H1 (cell line): Measurements from ENCODE around the gene APOC1. TPM values are rescaled to one million over a fixed set of nuclear protein-coding genes. Genes with fewer than 3 reads are reported as not detected.

Experiments
- CTCF ChIA-PET: fragments of 300-600 bp; sonication (Branson Sonifier 250); formaldehyde crosslinking; loops from one replicate; lab custom pipeline; 2021; ENCODE audit not compliant: partially characterized antibody; lab: Charles Lee
- POLR2A ChIA-PET: fragments of 300-600 bp; sonication (Branson Sonifier 250); formaldehyde crosslinking; loops from one replicate; lab custom pipeline; 2021; ENCODE audit warnings: inconsistent platforms; ENCODE audit not compliant: partially characterized antibody; lab: Charles Lee
- DNase-seq, 2 experiments: peaks; one replicate each; pipeline versions ENCODE4 v3.0.0 to v3.0.0-alpha.2; 2010 to 2022; ENCODE audit warnings: low spot score in 2 of 2, low read depth in 1 of 2, mixed read lengths in 1 of 2
- FAIRE-seq: peaks from 2 replicates; lab custom pipeline; 2011; peaks lifted over from hg19 to GRCh38; lab: Jason Lieb, UNC
- H2AFZ ChIP-seq: 2 replicates; pipeline ENCODE4 v1.8.1; 2012; ENCODE audit warnings: low read length, inconsistent platforms
- H2AK5ac ChIP-seq: 2 replicates; pipeline ENCODE4 v1.6.1; 2013; ENCODE audit warnings: low read depth, low read length
- H2BK120ac ChIP-seq: replicated peaks from 2 replicates; pipeline ENCODE3; 2013; ENCODE audit warnings: low read depth, low read length, inconsistent platforms
- H2BK12ac ChIP-seq: 2 replicates; pipeline ENCODE4 v1.6.1; 2013; ENCODE audit warnings: low read depth, low read length
- H2BK15ac ChIP-seq: 2 replicates; pipeline ENCODE4 v1.6.1; 2013; ENCODE audit warnings: low read length
- H2BK20ac ChIP-seq: 2 replicates; pipeline ENCODE4 v1.6.1; 2013; ENCODE audit warnings: low read length
- H2BK5ac ChIP-seq: 2 replicates; pipeline ENCODE4 v1.6.1; 2013; ENCODE audit warnings: low read depth, low read length
- H3K14ac ChIP-seq: 2 replicates; pipeline ENCODE4 v1.6.1; 2013; ENCODE audit warnings: inconsistent platforms; ENCODE audit not compliant: insufficient read length
- H3K18ac ChIP-seq: 2 replicates; pipeline ENCODE4 v1.6.1; 2013; ENCODE audit warnings: low read length; ENCODE audit errors: extremely low read depth
- H3K23ac ChIP-seq: 2 replicates; pipeline ENCODE4 v1.6.1; 2013; ENCODE audit warnings: inconsistent platforms; ENCODE audit not compliant: insufficient read length
- H3K23me2 ChIP-seq: 2 replicates; pipeline ENCODE4 v1.6.1; 2013; ENCODE audit warnings: low read depth, low read length
- H3K27ac ChIP-seq: 2 replicates; pipeline ENCODE4 v1.6.1; 2011; ENCODE audit warnings: low read depth, low read length, inconsistent platforms
- H3K27me3 ChIP-seq, 4 experiments: replicated peaks in 1 of 4; 1 replicate in 1 of 4; 2 replicates in 3 of 4; pipeline versions ENCODE4 v1.6.1 to v1.8.1; 2011 to 2013; ENCODE audit warnings: low read length in 3 of 4, mild to moderate bottlenecking in 3 of 4, inconsistent platforms in 2 of 4, mixed read lengths in 2 of 4, moderate library complexity in 1 of 4; ENCODE audit not compliant: control insufficient read depth in 3 of 4, insufficient read depth in 3 of 4; ENCODE audit errors: extremely low read depth in 1 of 4
- H3K36me3 ChIP-seq, 4 experiments: 2 replicates each; pipeline versions ENCODE4 v1.6.1 to v1.8.1; 2011 to 2013; ENCODE audit warnings: mild to moderate bottlenecking in 4 of 4, low read length in 3 of 4, moderate library complexity in 2 of 4, control low read depth in 1 of 4, inconsistent platforms in 1 of 4; ENCODE audit not compliant: insufficient read depth in 4 of 4, control insufficient read depth in 2 of 4
- H3K4ac ChIP-seq: replicated peaks from 2 replicates; pipeline ENCODE3; 2013; ENCODE audit warnings: low read length, low read depth, mixed read lengths, inconsistent platforms; ENCODE audit not compliant: insufficient read length
- H3K4me1 ChIP-seq, 4 experiments: replicated peaks in 1 of 4; 1 replicate in 1 of 4; 2 replicates in 3 of 4; pipeline versions ENCODE4 v1.6.1 to v1.8.1; 2011 to 2013; ENCODE audit warnings: low read length in 3 of 4, inconsistent platforms in 2 of 4, mixed read lengths in 1 of 4; ENCODE audit not compliant: insufficient read depth in 4 of 4, control insufficient read depth in 3 of 4
- H3K4me2 ChIP-seq, 2 experiments: 2 replicates each; pipeline versions ENCODE4 v1.6.1 to v1.8.1; 2011 to 2013; ENCODE audit warnings: low read depth in 2 of 2, low read length in 2 of 2, control low read depth in 1 of 2, inconsistent platforms in 1 of 2, mild to moderate bottlenecking in 1 of 2; ENCODE audit not compliant: insufficient read depth in 1 of 2
- H3K4me3 ChIP-seq, 4 experiments: fragments of 200-600, 300-600 bp in 1 of 4; sonication (generic), shearing (Covaris generic), sonication (Bioruptor Twin) in 1 of 4; 2 replicates each; pipeline versions ENCODE4 v1.5.1 to v1.8.1; 2011 to 2016; ENCODE audit warnings: low read length in 4 of 4, low read depth in 3 of 4, control low read depth in 2 of 4, inconsistent platforms in 2 of 4, mild to moderate bottlenecking in 2 of 4, mixed read lengths in 1 of 4, moderate library complexity in 1 of 4; ENCODE audit not compliant: insufficient read depth in 2 of 4; ENCODE audit errors: extremely low read depth in 1 of 4
- H3K56ac ChIP-seq: replicated peaks from 2 replicates; pipeline ENCODE3; 2013; ENCODE audit warnings: low read depth, mild to moderate bottlenecking, mixed read lengths, low read length, inconsistent platforms; ENCODE audit not compliant: insufficient read length
- H3K79me1 ChIP-seq: 2 replicates; pipeline ENCODE4 v1.6.1; 2013; ENCODE audit warnings: low read depth, low read length, control low read depth
- H3K79me2 ChIP-seq, 2 experiments: 2 replicates each; pipeline versions ENCODE4 v1.6.1 to v1.8.1; 2012 to 2013; ENCODE audit warnings: low read length in 2 of 2, mild to moderate bottlenecking in 2 of 2, inconsistent platforms in 1 of 2; ENCODE audit not compliant: insufficient read depth in 2 of 2, control insufficient read depth in 1 of 2
- H3K9ac ChIP-seq, 4 experiments: replicated peaks in 1 of 4; 1 replicate in 1 of 4; 2 replicates in 3 of 4; pipeline versions ENCODE4 v1.6.1 to v1.8.1; 2011 to 2013; ENCODE audit warnings: low read depth in 3 of 4, low read length in 3 of 4, control low read depth in 2 of 4, mild to moderate bottlenecking in 2 of 4, moderate library complexity in 2 of 4, inconsistent platforms in 1 of 4; ENCODE audit errors: extremely low read depth in 1 of 4
- H3K9me3 ChIP-seq, 2 experiments: 2 replicates each; pipeline versions ENCODE4 v1.6.1 to v1.8.1; 2012 to 2013; ENCODE audit warnings: mild to moderate bottlenecking in 2 of 2, moderate library complexity in 2 of 2, control low read depth in 1 of 2, inconsistent platforms in 1 of 2, low read depth in 1 of 2, low read length in 1 of 2, mixed read lengths in 1 of 2; ENCODE audit not compliant: insufficient read depth in 2 of 2
- H4K20me1 ChIP-seq, 2 experiments: replicated peaks in 1 of 2; 2 replicates each; pipeline versions ENCODE3 to v1.8.1; 2011 to 2013; ENCODE audit warnings: inconsistent platforms in 2 of 2, low read length in 2 of 2, mild to moderate bottlenecking in 1 of 2; ENCODE audit not compliant: insufficient read depth in 2 of 2, control insufficient read depth in 1 of 2
- H4K5ac ChIP-seq: 2 replicates; pipeline ENCODE4 v1.6.1; 2013; ENCODE audit warnings: low read length, low read depth, mixed read lengths, inconsistent platforms; ENCODE audit not compliant: insufficient read length
- H4K8ac ChIP-seq: 2 replicates; pipeline ENCODE4 v1.8.0; 2013; ENCODE audit warnings: mild to moderate bottlenecking, moderate library complexity, low read length, inconsistent platforms; ENCODE audit not compliant: insufficient read depth; ENCODE audit errors: extremely low read depth
- H4K91ac ChIP-seq: replicated peaks from 2 replicates; pipeline ENCODE3; 2013; ENCODE audit warnings: low read length, mixed read lengths, inconsistent platforms; ENCODE audit not compliant: insufficient read length
- POLR2AphosphoS5 ChIP-seq: IDR thresholded peaks from 2 replicates; pipeline ENCODE4 v1.6.1; 2011; ENCODE audit warnings: low read depth, low read length
- RNF2 ChIP-seq: fragments of 200-900, 300-1000 bp; sonication (generic); IDR thresholded peaks from 2 replicates; pipeline ENCODE4 v1.7.1; 2016; ENCODE audit warnings: borderline replicate concordance, low read depth, mild to moderate bottlenecking, antibody characterized with exemption, low read length; ENCODE audit not compliant: poor library complexity, severe bottlenecking; ENCODE audit errors: missing control alignments
- WGBS, 2 experiments: shearing (Covaris generic) in 1 of 2; methylation state at CpG; one replicate each; pipeline versions ENCODE4 v1.1.6 to v1.1.7; 2013 to 2015; ENCODE audit warnings: low lambda C conversion rate in 2 of 2, mixed read lengths in 2 of 2, inconsistent platforms in 1 of 2, low coverage in 1 of 2, missing lambda C conversion rate in 1 of 2; ENCODE audit not compliant: insufficient replicate concordance in 2 of 2, insufficient coverage in 1 of 2, insufficient read length in 1 of 2; ENCODE audit errors: extremely low coverage in 1 of 2, missing lambda C conversion rate in 1 of 2; 5-methylcytosine and 5-hydroxymethylcytosine counted together
- polyA plus RNA-seq, 7 experiments: library from polyadenylated mRNA; depleted of rRNA in 3 of 7; stranded (reverse) in 5 of 7; unstranded in 2 of 7; fragments of >200 nt in 5 of 7; fragments of 200-250 nt in 2 of 7; gene quantifications; 1 replicate in 5 of 7; 2 replicates in 1 of 7; 4 replicates in 1 of 7; pipeline versions ENCODE4 v1.2.1 to v1.2.3, GENCODE V29; 2011 to 2013; ENCODE audit warnings: missing spikeins in 2 of 7, mixed read lengths in 2 of 7
- total RNA-seq: library from RNA; stranded (reverse); fragmentation: NEBNext Ultra II Directional; extraction: Animal tissue kit (Norgen Biotek cat#: 25700); gene quantifications from 2 replicates; pipeline ENCODE4 v1.2.1, GENCODE V29; 2021

Gene APOC1
- total and polyA plus RNA-seq, 2 of the 8 experiments (the other 6 are each of a cell fraction or from before 2014, with no cell fraction given) = 55.8 to 78.2 TPM

GRCh38 chr19:44879309-44880065, 34.9 kb upstream of the APOC1 start:
- H4K91ac ChIP-seq = no peak overlapping the region
- no peak overlapping the region for H3K56ac ChIP-seq
- no peaks in the 10 kb centered on the region for H3K9me3 ChIP-seq
- H3K27ac ChIP-seq = no peak overlapping the region
- H3K23me2 ChIP-seq = no peaks in the 10 kb centered on the region
- POLR2A ChIA-PET = interaction anchor here (1.5 to 13.6 kb wide), 4 partner anchors 8 to 31 kb away, joined by 3 to 109 read pairs (median 42); partner anchors contain the start of genes NECTIN2 and TOMM40
- peak overlapping the region in 1 of 4 experiments; percentile 41; a peak in 2 of 7 replicates for H3K9ac ChIP-seq
- H3K14ac ChIP-seq = no peak overlapping the region
- H3K36me3 ChIP-seq = peaks cover 23 to 66% (median 36%) of the 10 kb centered on the region in 4 experiments
- H3K4ac ChIP-seq = no peak overlapping the region
- no peaks in the 10 kb centered on the region; a peak in 1 of 4 replicates for H3K79me2 ChIP-seq
- H2AK5ac ChIP-seq = peak overlapping the region; percentile 90; the same call in 1 of the 2 replicates
- H3K79me1 ChIP-seq = no peaks in the 10 kb centered on the region
- no peak overlapping the region for H3K4me3 ChIP-seq
- CTCF ChIA-PET = no interaction called here
- H4K20me1 ChIP-seq = peaks cover 6 to 15% of the 10 kb centered on the region in 2 experiments
- no peak overlapping the region; the same call in 1 of the 2 replicates for H3K18ac ChIP-seq
- H2BK15ac ChIP-seq = no peak overlapping the region
- no peak overlapping the region for H3K4me2 ChIP-seq
- no peak for FAIRE-seq
- H3K27me3 ChIP-seq = no peaks in the 10 kb centered on the region
- peak; percentile 38; the same call in 1 of the 2 replicates for TF ChIP-seq POLR2AphosphoS5
- TF ChIP-seq RNF2 = no peak
- H2BK20ac ChIP-seq = no peak overlapping the region
- H2BK5ac ChIP-seq = peak overlapping the region; percentile 81
- H2AFZ ChIP-seq = no peak overlapping the region
- H4K5ac ChIP-seq = no peak overlapping the region
- H4K8ac ChIP-seq = no peak overlapping the region; the same call in 1 of the 2 replicates
- 87% methylated on average over 13 of the region's 18 CpGs; no CpG with 5 or more reads in 1 of the 2 experiments for WGBS, 2 experiments
- H3K23ac ChIP-seq = no peak overlapping the region
- DNase-seq = no peak
- no peak overlapping the region for H2BK120ac ChIP-seq
- 0 out of 2 replicates have a peak overlapping the region, but pooled peaks have one; percentile 39 for H2BK12ac ChIP-seq
- peaks cover 0 to 22% (median 3%) of the 10 kb centered on the region in 4 experiments; a peak in 5 of 7 replicates for H3K4me1 ChIP-seq
